WTC11 (cell line): Measurements from ENCODE around the gene IL18R1.

ENCODE experiments used
- ATF2 ChIP-seq: sonication (generic); formaldehyde crosslinking; IDR thresholded peaks from 2 replicates; pipeline ENCODE4 v1.8.1; 2022; ENCODE audit warnings: low read depth, missing genetic modification reagents, borderline replicate concordance
- CBFB ChIP-seq: sonication (generic); formaldehyde crosslinking; IDR thresholded peaks from 2 replicates; pipeline ENCODE4 v1.8.1; 2022; ENCODE audit warnings: mild to moderate bottlenecking, low read depth, missing genetic modification reagents
- CREB1 ChIP-seq: sonication (generic); formaldehyde crosslinking; IDR thresholded peaks from 2 replicates; pipeline ENCODE4 v1.8.0; 2023; ENCODE audit warnings: mild to moderate bottlenecking, missing genetic modification reagents
- CTCF ChIP-seq: fragments of 200-600 bp; IDR thresholded peaks from 2 replicates; pipeline ENCODE4 v1.8.0; 2022; ENCODE audit warnings: antibody characterized with exemption
- FOXJ3 ChIP-seq: sonication (generic); formaldehyde crosslinking; IDR thresholded peaks from 2 replicates; pipeline ENCODE4 v1.9.0; 2021; ENCODE audit warnings: missing genetic modification reagents, mild to moderate bottlenecking, borderline replicate concordance
- JAZF1 ChIP-seq: fragments of 250-450 bp; sonication (Bioruptor Pico); IDR thresholded peaks from 2 replicates; pipeline ENCODE4 v1.9.0; 2021; ENCODE audit warnings: moderate library complexity, mild to moderate bottlenecking, inconsistent platforms
- TEAD4 ChIP-seq: sonication (generic); formaldehyde crosslinking; IDR thresholded peaks from 2 replicates; pipeline ENCODE4 v1.8.0; 2022; ENCODE audit warnings: mild to moderate bottlenecking, missing genetic modification reagents
- ZBTB43 ChIP-seq: sonication (generic); formaldehyde crosslinking; IDR thresholded peaks from 2 replicates; pipeline ENCODE4 v1.8.1; 2023; ENCODE audit warnings: mild to moderate bottlenecking, missing genetic modification reagents

GRCh38 chr2:102335871-102336366, 19.7 kb upstream of the IL18R1 start:
- TF ChIP-seq FOXJ3 (CRISPR knock-in tag) (no peak), TEAD4 (CRISPR knock-in tag) (no peak), JAZF1 (no peak), CREB1 (CRISPR knock-in tag) (no peak), CTCF (no peak), ATF2 (CRISPR knock-in tag) (no peak), CBFB (CRISPR knock-in tag) (no peak), ZBTB43 (CRISPR knock-in tag) (no peak)
